ENCODE measurements around the gene GALNT9.

GALNT9 gene

GRCh38 chr12:132342251-132343227 is 13.2 kb upstream of the GALNT9 start:
- no peak for DNase-seq (ENCODE audit: low read depth)
- peak; percentile 5 for TF ChIP-seq CTCF (conservative IDR thresholded peaks at IDR 0.05; ENCODE audit: control insufficient read depth, insufficient read depth, low read depth, low read length)

GRCh38 chr12:132341318-132342050 is 12.1 kb upstream of the GALNT9 start:
- TF ChIP-seq CTCF (conservative IDR thresholded peaks at IDR 0.05; ENCODE audit: control insufficient read depth, insufficient read depth, low read depth, low read length): no peak
- no peak for DNase-seq (ENCODE audit: low read depth)
- no peak overlapping the region for H3K4me3 ChIP-seq (ENCODE audit: control insufficient read depth, low read depth, low read length)

More at GRCh38 chr12:132342251-132343227, 13.2 kb upstream of the GALNT9 start:
- no peak overlapping the region for H3K4me3 ChIP-seq (ENCODE audit: control insufficient read depth, low read depth, low read length)

- no peak for DNase-seq (ENCODE audit: low read depth)
- no peak overlapping the region for H3K4me3 ChIP-seq (ENCODE audit: control insufficient read depth, low read depth, low read length)
- no peak for TF ChIP-seq CTCF (conservative IDR thresholded peaks at IDR 0.05; ENCODE audit: control insufficient read depth, insufficient read depth, low read depth, low read length)
Observed at GRCh38 chr12:132340266-132341035, 11.1 kb upstream of the GALNT9 start.

- H3K4me3 ChIP-seq (ENCODE audit: control insufficient read depth, low read depth, low read length): no peak overlapping the region
- TF ChIP-seq CTCF (conservative IDR thresholded peaks at IDR 0.05; ENCODE audit: control insufficient read depth, insufficient read depth, low read depth, low read length): no peak
- no peak for DNase-seq (ENCODE audit: low read depth)
Observed at GRCh38 chr12:132339856-132340255, 10.5 kb upstream of the GALNT9 start.

- DNase-seq (ENCODE audit: low read depth): no peak
- H3K4me3 ChIP-seq (ENCODE audit: control insufficient read depth, low read depth, low read length): no peak overlapping the region
- TF ChIP-seq CTCF (conservative IDR thresholded peaks at IDR 0.05; ENCODE audit: control insufficient read depth, insufficient read depth, low read depth, low read length): no peak
Observed at GRCh38 chr12:132338781-132339180, 9.4 kb upstream of the GALNT9 start.

- DNase-seq (ENCODE audit: low read depth): no peak
- H3K4me3 ChIP-seq (ENCODE audit: control insufficient read depth, low read depth, low read length): no peak overlapping the region
- TF ChIP-seq CTCF (conservative IDR thresholded peaks at IDR 0.05; ENCODE audit: control insufficient read depth, insufficient read depth, low read depth, low read length): no peak
Observed at GRCh38 chr12:132338311-132338710, 8.9 kb upstream of the GALNT9 start.

Measured in fibroblast of mammary gland (primary cell).